ENCODE measurements around the gene ZNF22.
A peak's percentile ranks its signal among the peaks of the same experiment; 100 is the strongest.

ZNF22 gene

DNA sequence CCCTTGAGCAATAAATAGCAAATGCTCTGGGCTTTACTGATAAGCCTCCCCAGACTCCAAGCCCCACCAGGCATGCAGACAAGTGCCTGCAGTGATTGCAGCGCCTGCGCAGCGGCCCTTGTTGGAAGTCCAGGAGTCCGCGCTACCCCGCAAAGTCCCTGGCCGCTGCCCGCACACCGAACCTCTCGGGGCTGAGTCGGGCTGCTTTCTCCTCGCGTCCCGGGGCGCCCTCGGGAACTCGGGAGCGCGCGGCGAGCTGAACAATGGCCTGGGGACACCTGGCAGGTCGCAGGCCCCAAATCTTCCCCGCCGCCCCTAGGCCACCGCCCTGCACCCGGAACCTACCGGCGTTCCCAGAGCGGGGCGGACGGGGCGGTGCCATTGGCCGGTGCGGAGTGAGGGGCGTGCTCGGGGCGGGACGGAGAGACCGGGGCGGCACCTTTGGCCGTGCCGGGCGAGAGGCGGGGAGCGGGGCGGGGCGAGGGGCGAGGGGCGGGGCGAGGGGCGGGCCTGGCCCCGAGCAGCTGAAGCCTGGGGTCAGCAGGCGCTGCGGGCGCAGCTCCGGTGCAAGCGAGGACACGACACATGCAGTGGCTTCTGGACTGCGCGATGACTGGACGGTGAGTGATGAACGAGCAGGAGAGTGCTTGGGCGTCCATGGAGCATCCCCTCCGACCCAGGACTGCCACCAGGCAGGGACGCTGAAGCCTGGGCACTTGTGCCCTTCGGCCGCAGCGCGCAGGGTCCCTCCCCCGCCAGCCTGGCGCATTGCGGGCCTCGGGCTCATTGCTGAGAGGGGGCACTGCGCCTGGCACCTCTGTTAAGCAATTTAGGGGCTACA lies 41.3 kb upstream of the ZNF22 start, which contains the start of gene RASSF4:
TSS of gene RASSF4 (plus strand) at position 556 of the 841 bp plus-strand sequence. CDS start 10,401 bp downstream, outside the sequence.
- Histone ChIP-seq H3K4me3 (ENCODE audit: extremely low read depth, insufficient read depth, low read length, poor library complexity, severe bottlenecking) (peak within 1 kb of the TSS; percentile 61), H3K9me3 (ENCODE audit: control insufficient read depth, low read length) (peaks cover 4% of the 10 kb centered on the region), H3K4me1 (ENCODE audit: control insufficient read depth, insufficient read depth, low read length, poor library complexity, severe bottlenecking) (peaks cover 24% of the 10 kb centered on the region), H3K36me3 (ENCODE audit: control insufficient read depth, insufficient read depth, low read length) (peaks cover 2% of the 10 kb centered on the region), H3K27ac (ENCODE audit: low read depth, low read length, severe bottlenecking) (peak within 1 kb of the TSS; percentile 93)
- 2% methylated on average over 42 to 44 of the region's 74 CpGs for WGBS, 2 experiments (ENCODE audit: insufficient coverage in 2 of 2)

GRCh38 chr10:44960088-44960460 lies 40.6 kb upstream of the ZNF22 start:
- peaks cover 30% of the 10 kb centered on the region for H3K4me1 ChIP-seq (ENCODE audit: control insufficient read depth, insufficient read depth, low read length, poor library complexity, severe bottlenecking)
- H3K27ac ChIP-seq (ENCODE audit: low read depth, low read length, severe bottlenecking), result peak overlapping the region; percentile 64
- 34 to 46% methylated on average over 5 of the region's 8 CpGs for WGBS, 2 experiments (ENCODE audit: insufficient coverage in 2 of 2)

GRCh38 chr10:44960482-44961229 lies 40.1 kb upstream of the ZNF22 start:
- Histone ChIP-seq H3K4me1 (ENCODE audit: control insufficient read depth, insufficient read depth, low read length, poor library complexity, severe bottlenecking) (peaks cover 35% of the 10 kb centered on the region), H3K36me3 (ENCODE audit: control insufficient read depth, insufficient read depth, low read length) (peaks cover under 1% of the 10 kb centered on the region), H3K4me3 (ENCODE audit: extremely low read depth, insufficient read depth, low read length, poor library complexity, severe bottlenecking) (peak overlapping the region; percentile 61), H3K27ac (ENCODE audit: low read depth, low read length, severe bottlenecking) (no peak overlapping the region), H3K9me3 (ENCODE audit: control insufficient read depth, low read length) (peaks cover 4% of the 10 kb centered on the region)
- 80 to 85% methylated on average over 4 to 7 of the region's 7 CpGs for WGBS, 2 experiments (ENCODE audit: insufficient coverage in 2 of 2)

More at GRCh38 chr10:44960088-44960460, 40.6 kb upstream of the ZNF22 start:
- peak overlapping the region; percentile 61 for H3K4me3 ChIP-seq (ENCODE audit: extremely low read depth, insufficient read depth, low read length, poor library complexity, severe bottlenecking)
- peaks cover 4% of the 10 kb centered on the region for H3K9me3 ChIP-seq (ENCODE audit: control insufficient read depth, low read length)
- H3K36me3 ChIP-seq (ENCODE audit: control insufficient read depth, insufficient read depth, low read length), result peaks cover 2% of the 10 kb centered on the region

- H3K36me3 ChIP-seq (ENCODE audit: control insufficient read depth, insufficient read depth, low read length), result no peaks in the 10 kb centered on the region
- no peak overlapping the region for H3K27ac ChIP-seq (ENCODE audit: low read depth, low read length, severe bottlenecking)
- H3K4me1 ChIP-seq (ENCODE audit: control insufficient read depth, insufficient read depth, low read length, poor library complexity, severe bottlenecking), result peaks cover 41% of the 10 kb centered on the region
- H3K4me3 ChIP-seq (ENCODE audit: extremely low read depth, insufficient read depth, low read length, poor library complexity, severe bottlenecking), result no peak overlapping the region
- WGBS, 2 experiments (ENCODE audit: insufficient coverage in 2 of 2), result 68 to 80% methylated on average over 4 of the region's 4 CpGs
- H3K9me3 ChIP-seq (ENCODE audit: control insufficient read depth, low read length), result peaks cover 4% of the 10 kb centered on the region
Observed at GRCh38 chr10:44961230-44961571, 39.5 kb upstream of the ZNF22 start.

GRCh38 chr10:44961931-44962750 lies 38.6 kb upstream of the ZNF22 start:
- no peak overlapping the region for H3K4me3 ChIP-seq (ENCODE audit: extremely low read depth, insufficient read depth, low read length, poor library complexity, severe bottlenecking)
- H3K9me3 ChIP-seq (ENCODE audit: control insufficient read depth, low read length), result no peaks in the 10 kb centered on the region
- no peak overlapping the region for H3K27ac ChIP-seq (ENCODE audit: low read depth, low read length, severe bottlenecking)
- peaks cover 50% of the 10 kb centered on the region for H3K4me1 ChIP-seq (ENCODE audit: control insufficient read depth, insufficient read depth, low read length, poor library complexity, severe bottlenecking)
- no peaks in the 10 kb centered on the region for H3K36me3 ChIP-seq (ENCODE audit: control insufficient read depth, insufficient read depth, low read length)
- 87 to 91% methylated on average over 9 of the region's 11 CpGs for WGBS, 2 experiments (ENCODE audit: insufficient coverage in 2 of 2)

DNA sequence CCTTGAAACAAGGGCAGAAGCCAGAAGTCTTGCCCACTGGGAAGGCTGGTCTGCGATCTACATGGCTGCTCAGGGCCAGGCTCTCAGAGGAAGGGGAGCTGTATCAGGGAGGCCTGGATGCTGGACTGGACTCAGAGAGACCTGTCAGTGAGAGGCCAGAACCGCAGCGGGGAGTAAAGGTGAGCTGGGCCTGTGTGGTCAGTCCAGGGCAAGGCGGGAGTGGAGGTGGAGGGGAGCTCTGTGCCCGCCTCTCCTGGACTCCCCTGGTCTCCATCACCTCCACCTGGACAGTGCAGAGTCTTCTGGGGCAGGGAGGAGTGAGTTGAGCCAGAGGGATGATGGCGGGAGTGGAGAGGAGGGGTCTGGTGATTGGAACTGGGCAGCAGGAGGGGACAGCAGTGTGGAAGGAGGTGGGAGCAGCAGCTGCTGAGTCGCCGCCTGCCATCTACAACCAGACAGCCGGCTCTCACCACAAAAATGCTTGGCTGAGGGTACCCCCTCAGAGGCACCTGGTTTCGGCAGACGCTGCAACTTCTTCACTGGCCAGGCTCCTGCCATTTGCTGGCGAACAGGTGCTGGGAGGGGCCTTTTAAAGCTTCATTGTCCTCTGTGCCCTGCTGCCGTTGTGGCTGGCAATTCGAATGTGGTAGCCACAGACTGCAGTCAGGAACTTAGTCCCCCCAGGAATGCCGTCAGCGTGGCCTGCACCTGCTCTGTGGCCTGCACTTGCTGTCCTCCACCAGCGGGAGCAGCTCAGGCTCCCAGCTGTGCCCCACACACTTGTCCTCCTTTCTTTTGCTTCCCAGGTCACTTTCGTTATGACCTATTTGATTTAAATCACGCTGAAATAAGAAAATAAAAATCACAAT lies 37.6 kb upstream of the ZNF22 start:
- no peak overlapping the region for H3K4me3 ChIP-seq (ENCODE audit: extremely low read depth, insufficient read depth, low read length, poor library complexity, severe bottlenecking)
- H3K36me3 ChIP-seq (ENCODE audit: control insufficient read depth, insufficient read depth, low read length), result no peaks in the 10 kb centered on the region
- peaks cover 57% of the 10 kb centered on the region for H3K4me1 ChIP-seq (ENCODE audit: control insufficient read depth, insufficient read depth, low read length, poor library complexity, severe bottlenecking)
- 56 to 76% methylated on average over 12 to 14 of the region's 19 CpGs for WGBS, 2 experiments (ENCODE audit: insufficient coverage in 2 of 2)
- H3K9me3 ChIP-seq (ENCODE audit: control insufficient read depth, low read length), result no peaks in the 10 kb centered on the region
- no peak overlapping the region for H3K27ac ChIP-seq (ENCODE audit: low read depth, low read length, severe bottlenecking)

DNA sequence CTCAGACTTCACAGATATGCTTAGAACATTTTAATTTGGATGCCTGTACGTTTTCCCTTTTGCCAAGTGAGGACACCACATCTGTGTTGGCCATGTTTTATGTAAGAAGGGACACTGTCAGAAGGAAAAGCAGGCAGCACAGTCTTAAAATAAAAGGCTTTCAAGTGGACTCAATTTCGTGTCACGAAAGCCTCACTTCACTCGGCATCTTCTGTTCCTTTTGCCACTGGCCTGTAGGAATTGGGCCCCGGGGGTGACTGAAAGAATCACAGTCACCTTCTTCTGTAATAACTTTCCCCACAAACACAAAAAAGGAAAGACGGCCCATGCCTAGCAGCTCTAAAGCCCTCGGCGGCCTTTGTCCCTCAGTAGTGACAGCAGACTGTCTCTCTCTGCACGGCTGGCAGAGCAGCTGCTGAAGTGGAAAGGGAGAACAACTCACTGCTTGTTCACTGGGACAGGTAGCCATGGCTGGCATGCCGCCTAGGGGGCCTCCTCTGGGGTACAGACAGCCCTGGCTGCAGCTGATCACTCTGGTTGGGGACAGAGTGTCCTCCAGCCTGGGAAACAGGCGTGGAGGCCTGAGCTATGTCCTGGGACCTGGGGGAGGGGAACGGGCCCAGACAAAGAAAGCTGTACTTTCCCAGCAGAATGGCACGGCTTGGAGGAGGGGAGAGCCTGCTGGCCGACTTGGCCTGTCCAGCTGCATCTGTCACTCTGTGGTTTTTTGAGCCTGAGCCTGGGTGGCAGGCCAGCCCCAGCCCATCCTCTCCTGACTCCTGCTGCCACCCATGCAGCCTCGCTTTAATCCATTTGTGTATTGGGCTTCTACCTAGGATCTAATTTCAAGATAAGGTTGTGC lies 36.7 kb upstream of the ZNF22 start:
- H3K4me3 ChIP-seq (ENCODE audit: extremely low read depth, insufficient read depth, low read length, poor library complexity, severe bottlenecking), result no peak overlapping the region

GRCh38 chr10:44965104-44965503 lies 35.6 kb upstream of the ZNF22 start:
- no CpG with 5 or more reads among the region's 1 CpG for WGBS, 2 experiments (ENCODE audit: insufficient coverage in 2 of 2)
- peaks cover 51% of the 10 kb centered on the region for H3K4me1 ChIP-seq (ENCODE audit: control insufficient read depth, insufficient read depth, low read length, poor library complexity, severe bottlenecking)
- H3K9me3 ChIP-seq (ENCODE audit: control insufficient read depth, low read length), result no peaks in the 10 kb centered on the region
- no peak overlapping the region for H3K27ac ChIP-seq (ENCODE audit: low read depth, low read length, severe bottlenecking)
- H3K4me3 ChIP-seq (ENCODE audit: extremely low read depth, insufficient read depth, low read length, poor library complexity, severe bottlenecking), result no peak overlapping the region
- no peaks in the 10 kb centered on the region for H3K36me3 ChIP-seq (ENCODE audit: control insufficient read depth, insufficient read depth, low read length)

More for the DNA sequence above, 36.7 kb upstream of the ZNF22 start:
- Histone ChIP-seq H3K27ac (ENCODE audit: low read depth, low read length, severe bottlenecking) (peak overlapping the region; percentile 84), H3K4me1 (ENCODE audit: control insufficient read depth, insufficient read depth, low read length, poor library complexity, severe bottlenecking) (peaks cover 51% of the 10 kb centered on the region), H3K36me3 (ENCODE audit: control insufficient read depth, insufficient read depth, low read length) (no peaks in the 10 kb centered on the region), H3K9me3 (ENCODE audit: control insufficient read depth, low read length) (no peaks in the 10 kb centered on the region)
- WGBS, 2 experiments (ENCODE audit: insufficient coverage in 2 of 2), result 56 to 69% methylated on average over 11 to 12 of the region's 15 CpGs

DNA sequence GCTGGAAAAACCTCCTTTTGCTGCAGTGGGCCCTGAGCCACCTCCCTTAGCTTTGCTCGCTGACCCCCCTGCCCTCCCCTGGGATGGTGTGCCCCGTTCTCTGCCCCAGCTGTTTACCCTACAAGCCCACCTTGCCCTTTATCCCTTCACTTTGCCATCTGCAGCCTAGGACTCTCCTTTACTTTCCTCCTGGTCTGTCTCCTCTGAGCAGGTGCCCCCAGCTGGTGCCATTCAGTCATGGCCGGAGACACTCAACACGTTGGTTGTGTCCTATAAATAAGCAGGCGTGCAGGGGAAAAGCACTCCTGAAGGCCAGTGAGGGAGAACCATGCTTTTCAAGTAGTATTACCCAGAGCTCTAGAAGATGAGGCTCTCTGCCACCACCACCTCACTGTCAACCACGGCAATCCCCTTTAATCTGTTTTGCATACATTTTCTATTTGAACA lies 35.0 kb upstream of the ZNF22 start:
- Histone ChIP-seq H3K9me3 (ENCODE audit: control insufficient read depth, low read length) (no peaks in the 10 kb centered on the region), H3K36me3 (ENCODE audit: control insufficient read depth, insufficient read depth, low read length) (peaks cover 3% of the 10 kb centered on the region), H3K4me3 (ENCODE audit: extremely low read depth, insufficient read depth, low read length, poor library complexity, severe bottlenecking) (no peak overlapping the region), H3K27ac (ENCODE audit: low read depth, low read length, severe bottlenecking) (no peak overlapping the region), H3K4me1 (ENCODE audit: control insufficient read depth, insufficient read depth, low read length, poor library complexity, severe bottlenecking) (peaks cover 51% of the 10 kb centered on the region)
- 88 to 91% methylated on average over 5 of the region's 6 CpGs for WGBS, 2 experiments (ENCODE audit: insufficient coverage in 2 of 2)
